Ecto neural progenitor cell (in vitro differentiated cells): ENCODE data around the gene GNB5.
"Not testable (repeated sequence)": the region's sequence is repeated elsewhere in the genome, so short reads cannot be mapped to it uniquely, and the experiment has no call there.

Source experiments
- DNase-seq: peaks from one replicate; pipeline ENCODE4 v3.0.0-alpha.2; 2018; ENCODE audit warnings: low spot score

GNB5 gene

DNA sequence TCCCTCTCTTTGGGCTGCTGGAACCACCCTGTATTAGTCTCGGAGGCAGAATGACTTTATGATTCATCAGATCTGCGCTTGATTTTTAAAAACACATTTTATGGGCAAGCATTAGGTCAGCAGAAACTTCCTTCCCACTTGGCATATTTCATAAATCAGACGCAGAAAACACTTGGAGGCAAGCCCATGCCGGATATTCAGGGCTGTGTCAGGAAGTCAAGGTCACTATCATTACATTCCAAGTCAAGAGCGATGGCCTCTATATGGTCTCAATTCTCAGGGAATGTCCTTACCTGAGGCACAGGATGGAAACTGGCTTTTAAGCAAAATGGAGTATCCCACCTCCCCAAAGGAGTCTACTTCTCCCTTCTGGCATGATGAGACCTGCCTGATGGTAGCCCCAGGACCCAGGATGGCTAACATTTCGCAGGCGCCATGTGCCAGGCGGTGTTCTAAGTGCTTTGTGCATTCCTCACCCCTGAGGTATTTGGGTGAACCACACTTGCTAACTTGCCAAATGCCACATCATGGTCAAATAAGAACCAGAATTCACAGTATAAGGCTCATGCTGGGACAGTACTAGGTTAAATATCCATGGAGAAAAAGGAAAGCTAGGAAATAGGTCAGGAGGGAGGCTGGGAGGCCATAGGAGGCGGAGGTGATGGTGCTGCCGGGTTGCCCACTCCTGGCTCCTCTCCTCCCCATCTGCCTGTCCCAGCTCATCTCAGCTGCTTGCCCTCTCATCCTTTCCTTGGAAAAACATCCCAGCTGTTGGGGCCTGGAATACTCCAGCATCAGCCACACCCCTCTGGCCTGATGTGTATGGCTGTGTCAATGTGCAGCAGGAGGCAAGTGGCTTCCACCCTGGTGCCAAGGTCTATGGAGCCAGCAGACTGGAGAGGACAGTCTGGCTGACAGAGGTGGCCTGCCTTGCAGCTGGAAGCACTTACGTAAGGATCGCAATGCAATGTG, 97.4 kb downstream of the GNB5 start:
- no peak for DNase-seq

DNA sequence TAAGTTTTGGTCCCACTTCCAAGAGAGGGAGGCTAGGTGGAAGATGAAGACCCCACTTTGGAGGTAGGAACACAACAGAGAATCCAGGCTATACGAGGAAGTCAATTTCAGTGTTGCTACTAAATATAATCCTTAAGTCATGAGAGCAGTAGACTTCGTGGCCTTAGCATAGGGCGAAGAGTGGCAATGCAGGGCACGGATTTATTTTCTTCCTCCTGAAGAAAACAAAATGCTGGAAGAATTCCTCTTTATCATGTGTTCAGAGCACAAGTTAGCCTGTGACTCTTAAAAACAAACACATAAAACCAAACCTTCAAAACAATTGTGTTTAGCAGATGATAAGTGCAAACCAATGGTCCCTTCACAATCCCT, 98.0 kb downstream of the GNB5 start:
- no peak for DNase-seq

DNA sequence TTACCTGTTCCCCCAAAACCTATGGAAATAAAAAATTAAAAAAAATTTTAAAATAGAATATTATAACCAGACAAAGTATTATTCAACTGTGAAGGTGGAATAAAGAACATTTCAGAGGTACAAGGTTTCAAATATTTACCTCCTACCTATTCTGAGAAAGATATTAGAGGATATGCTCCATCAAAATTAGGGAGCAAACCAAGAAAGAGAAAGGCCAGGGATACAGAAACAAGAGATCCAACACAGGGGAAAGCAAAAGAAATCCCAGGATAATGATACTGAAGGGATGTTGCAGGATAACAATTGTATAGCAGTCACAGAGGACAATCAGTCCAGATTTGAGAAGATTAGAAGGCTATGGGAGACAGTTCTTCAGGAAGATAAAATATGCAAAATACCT, 101.0 kb downstream of the GNB5 start:
- no peak for DNase-seq

DNA sequence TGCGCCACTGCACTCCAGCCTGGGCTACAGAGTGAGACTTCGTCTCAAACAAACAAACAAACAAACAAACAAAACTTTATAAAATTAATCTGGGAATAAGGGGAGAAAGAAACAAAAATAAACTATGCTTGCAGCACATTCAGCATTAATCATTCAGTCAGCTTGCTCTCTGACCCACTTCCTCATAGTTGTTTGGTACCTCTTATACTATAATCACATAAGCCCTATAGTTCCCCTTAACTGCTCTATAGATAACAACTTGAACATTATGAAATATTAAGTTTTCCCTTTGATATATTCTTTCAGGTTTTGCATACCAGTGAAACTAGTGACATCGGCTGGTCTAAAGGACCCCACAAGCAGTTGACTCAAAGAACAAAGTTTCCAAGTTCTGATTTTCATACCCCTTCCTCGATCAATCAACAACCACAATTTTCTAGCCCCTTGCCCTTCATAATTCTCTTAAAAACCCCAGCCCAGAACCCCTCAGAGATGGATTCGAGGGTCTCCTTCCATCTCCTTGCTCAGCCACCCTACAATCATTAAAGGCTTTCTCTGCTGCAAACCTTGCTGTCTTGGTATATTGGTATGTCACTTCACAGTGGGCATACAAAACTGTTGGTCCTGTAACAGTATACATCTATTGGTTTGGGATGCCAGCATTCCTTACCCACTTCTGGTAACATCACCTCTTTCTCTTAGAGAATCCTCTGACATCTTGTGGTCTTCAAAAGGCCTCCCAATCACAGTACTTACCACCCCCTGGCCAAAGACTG, 105.0 kb downstream of the GNB5 start:
- DNase-seq = no peak

DNA sequence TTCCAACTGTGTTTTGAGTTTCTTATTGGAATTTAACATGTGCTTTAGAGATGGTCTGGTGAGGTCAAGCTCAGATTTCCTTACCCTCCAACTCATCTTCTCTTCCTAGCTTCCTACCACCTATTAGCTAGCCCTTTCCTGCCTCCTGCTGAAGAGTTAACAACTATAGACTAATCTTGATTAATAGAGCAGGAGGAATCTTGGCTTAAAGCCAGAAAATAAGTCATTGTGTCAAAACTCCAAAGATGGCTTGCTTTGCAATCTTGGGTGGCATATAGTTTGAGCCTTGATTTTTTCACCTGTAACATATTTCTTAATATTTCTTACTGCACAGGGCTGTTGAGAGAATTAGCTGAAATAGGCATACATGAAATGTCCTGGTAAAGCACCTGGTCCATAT, 105.9 kb downstream of the GNB5 start:
- no peak for DNase-seq

DNA sequence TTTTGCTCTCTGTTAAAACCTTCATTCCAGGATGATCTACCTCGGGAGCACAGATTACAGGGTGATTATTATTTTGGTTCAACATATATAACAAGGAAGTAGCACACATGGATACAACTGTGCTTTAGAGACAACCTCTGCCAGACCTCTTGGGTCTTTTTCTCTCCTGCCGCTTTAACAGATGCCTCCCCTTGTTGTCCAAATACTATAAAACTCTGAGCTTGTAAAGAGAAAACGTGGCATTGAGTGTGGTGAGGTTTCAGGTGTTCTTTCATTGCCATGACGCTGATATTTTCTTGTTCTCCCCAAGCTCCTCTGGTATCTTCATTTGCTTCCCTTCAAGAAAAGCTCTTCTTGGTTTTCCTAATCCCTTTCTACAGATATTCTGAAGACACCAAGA, 107.6 kb downstream of the GNB5 start:
- no peak for DNase-seq

DNA sequence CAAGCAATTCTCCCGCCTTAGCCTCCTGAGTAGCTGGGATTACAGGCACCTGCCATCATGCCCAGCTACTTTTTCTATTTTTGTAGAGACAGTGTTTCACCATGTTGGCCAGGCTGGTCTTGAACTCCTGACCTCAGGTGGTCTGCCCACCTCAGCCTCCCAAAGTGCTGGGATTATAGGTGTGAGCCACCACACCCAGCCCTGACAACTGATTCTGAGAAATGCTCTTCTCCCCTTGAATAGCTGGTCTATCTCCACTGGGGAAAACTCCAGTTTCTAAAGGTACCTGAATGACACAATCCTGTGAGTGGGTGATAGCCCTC, 108.2 kb downstream of the GNB5 start:
- DNase-seq = not testable (repeated sequence)

DNA sequence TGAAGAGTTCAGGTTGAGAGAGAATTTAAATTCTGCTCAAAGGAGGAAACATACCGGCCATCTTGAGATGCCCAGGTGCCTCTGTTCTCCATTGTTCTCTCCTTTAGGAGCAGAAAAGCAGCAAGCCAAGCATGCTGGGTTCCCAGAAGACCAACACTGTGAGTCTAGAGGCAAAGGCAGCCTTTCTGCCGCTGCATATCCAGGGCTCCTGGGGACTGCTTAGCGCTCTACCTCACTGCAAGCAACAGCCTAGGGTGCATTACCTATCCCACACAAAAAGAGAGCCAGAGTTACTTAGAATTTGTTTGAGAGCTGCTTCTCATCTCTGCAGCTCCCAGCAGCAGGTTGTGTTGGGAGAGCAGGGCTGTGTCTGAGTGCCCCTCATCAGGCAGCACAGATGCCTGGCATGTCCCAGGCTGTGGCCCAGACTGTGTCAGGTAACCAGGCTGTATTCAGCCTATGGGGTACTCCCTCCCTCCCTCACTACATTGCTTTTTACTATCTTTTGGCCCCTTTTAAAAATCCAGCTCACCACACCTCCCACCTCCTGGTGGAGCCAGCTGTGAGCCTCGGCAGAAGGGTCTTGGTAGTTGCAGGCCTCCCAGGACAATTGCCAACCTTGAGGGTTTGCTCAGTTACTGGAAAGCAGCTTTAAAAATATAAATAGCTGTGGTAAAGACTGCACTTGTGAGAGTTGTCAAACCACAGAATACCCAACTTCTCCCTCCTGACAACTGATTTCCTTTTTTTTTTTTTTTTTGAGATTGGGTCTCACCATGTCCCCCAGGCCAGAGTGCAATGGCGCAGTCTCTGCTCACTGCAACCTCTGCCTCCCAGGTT, 108.8 kb downstream of the GNB5 start:
- DNase-seq = no peak

DNA sequence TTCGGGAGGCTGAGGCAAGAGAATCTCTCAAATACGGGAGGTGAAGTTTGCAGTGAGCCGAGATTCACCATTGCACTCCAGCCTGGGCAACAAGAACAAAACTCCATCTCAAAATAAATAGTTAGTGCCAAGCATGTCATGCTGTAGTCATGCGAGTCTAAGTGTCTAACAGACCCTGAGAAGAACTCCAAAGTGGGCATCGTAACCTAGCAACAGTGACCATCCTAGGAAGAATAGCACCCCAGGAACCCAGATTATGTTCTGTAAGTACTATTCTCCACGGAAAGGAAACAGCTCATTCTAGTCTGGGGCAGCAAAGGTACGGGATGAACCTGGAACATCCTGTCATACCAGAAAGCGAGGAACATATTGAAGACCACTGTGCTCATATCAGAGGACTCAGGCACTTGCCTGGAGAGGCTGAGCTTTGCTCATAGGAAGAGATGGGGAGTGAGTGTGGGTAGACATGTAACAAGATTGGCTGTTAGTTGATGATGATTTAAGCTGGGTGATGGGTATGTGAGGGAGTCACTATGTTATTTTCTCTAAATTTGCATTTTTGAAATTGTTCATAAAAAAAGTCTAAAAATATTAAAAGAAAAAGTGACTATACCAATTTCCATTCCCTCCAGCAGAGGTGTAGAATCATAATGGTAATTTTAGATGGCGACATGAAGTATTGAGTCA, 110.3 kb downstream of the GNB5 start:
- DNase-seq = no peak

DNA sequence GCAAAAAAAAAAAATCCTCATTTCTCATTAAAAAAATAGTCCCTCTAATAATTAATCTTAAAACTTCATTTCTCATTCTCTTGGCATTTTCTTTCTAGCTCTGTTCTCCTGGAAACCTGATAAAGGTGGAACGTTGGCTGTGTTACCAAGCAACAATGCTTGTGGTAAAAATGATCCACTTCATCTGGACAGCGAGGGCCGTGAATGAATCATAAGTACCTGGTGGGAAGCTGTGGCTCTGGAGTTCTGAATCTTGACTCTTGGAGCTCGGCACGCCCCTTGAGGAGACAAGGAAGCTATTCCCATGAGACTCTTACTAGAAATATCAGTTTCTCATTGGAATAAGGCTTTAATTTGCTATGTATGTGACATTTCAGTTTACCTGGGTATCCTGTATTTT, 111.2 kb downstream of the GNB5 start:
- no peak for DNase-seq

DNA sequence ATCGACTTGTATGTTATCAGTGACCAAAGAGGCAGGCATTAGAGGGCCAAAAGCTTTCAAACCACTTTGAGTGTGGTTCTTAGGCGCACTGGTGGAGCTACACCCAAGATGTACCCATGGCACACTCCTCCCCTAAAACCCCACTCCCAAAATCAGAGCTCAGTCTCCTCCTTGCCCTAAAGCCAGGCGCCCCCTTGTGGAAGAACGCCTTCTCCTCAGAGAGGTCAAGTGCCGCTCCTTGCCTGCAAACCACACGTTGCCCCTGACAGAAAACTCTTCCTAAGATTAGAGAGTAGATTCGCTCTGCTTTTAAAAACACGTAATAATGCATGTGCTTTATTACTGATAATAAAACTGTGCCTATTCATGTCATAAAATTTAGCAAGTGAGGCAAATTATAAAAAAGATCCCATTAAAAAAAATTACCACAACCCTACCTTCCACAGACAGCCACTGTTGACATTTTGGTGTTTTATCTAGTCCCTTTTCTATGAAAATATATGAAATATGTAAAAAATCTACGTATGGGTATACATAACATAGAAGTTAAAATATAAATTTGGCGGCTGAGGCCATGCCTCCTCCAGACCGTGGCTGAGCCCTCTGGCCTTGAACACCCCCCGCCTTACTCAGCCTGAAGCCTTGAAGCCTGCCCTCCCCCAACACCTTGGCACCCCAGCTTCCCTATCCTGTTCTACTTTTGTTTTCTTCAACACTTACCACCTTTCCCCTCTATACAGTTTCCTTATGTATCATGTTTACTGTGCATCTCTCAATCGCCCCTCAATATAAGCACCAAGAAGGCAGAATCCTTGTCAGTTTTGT, 112.1 kb downstream of the GNB5 start:
- DNase-seq = peak; percentile 85

DNA sequence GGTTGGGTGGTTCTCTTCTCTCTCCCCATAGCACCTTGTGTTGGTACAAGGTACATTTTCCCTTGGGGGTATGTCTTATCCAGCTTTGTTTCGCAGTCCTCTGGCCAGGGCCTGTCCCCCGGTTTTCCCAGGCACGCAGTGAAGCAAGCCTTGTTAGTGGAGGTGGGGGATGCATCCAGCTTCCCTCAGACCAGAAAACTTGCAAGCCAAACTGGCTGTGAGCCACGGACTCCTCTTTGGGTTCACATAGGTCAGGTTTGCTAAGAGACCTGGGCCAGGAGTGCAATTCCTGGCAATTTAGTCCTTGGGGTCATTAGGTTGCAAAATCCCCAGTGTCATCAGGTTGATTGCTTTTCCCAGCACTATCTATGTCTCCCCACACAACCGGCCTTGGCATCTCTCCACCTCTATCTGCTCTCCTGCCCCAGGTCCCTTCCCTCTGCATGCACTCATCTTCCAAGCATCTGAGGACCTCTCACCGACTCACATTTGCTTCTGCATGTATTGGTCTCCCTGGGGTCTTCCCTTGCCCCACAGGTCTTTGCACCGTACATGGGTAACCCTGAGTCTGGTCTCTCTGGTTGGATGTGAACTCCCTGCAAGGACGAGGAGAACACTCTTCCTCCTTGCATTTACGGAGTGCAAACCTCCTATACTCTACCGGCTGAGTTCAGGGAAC, 112.9 kb downstream of the GNB5 start:
- DNase-seq = no peak

DNA sequence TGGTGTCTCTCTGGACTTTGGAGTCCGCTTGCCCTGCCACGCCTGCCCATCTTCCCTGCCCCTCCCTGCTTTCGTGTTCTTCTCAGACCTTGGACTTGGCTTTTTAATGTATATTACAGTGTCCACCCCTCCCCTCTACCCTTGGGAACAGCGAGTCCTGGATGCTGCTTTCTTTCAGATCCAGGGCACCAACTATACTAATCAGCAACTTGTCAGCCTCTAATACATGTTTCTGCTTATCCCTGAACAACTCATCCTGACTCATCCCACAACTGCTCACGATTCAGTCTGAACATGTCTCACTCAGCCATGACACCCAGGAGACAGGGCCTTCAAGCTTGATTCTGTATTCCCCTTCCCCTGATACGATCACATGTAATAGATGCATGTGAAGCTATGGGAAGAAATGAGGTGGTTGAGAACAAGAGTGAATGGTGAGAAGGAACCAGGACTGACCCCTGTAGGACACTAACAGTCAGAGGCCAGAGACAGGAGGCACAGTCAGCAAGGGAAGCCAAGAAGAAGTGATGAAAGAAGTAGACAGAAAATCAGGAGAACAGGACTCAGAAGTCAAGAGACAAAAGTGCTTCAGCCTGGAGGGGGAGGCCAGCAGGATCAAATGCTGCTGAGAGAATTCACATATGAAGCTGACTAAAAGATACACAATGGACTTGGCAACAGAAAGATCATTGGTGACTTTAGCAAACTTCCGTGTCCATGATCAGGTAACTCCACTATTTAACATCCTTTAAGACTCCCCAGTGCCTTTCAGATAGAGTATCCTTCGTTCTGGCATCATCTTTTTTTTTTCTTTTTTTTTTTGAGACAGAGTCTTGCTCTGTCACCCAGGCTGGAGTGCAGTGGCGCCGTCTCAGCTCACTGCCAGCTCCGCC, 114.1 kb downstream of the GNB5 start:
- DNase-seq = no peak

DNA sequence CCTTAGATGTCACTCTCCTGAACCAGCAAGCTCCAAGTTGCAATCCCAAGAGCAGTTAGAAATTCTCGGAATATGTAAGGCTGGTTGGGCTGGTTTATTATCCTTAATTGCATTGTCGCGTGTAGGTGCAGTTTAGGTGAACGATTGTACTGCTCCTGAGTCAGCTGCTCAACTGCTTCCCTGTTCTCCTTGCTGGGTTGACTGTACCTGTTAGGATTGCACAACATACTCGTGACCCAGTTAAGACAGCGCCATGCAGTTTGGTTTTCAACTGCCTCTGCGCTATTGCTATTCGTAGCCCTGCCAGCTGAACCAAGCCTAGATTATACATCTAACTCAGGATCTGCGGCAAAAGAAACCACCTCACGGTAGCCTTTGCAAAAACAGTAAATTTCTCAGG, 119.6 kb downstream of the GNB5 start:
- no peak for DNase-seq

DNA sequence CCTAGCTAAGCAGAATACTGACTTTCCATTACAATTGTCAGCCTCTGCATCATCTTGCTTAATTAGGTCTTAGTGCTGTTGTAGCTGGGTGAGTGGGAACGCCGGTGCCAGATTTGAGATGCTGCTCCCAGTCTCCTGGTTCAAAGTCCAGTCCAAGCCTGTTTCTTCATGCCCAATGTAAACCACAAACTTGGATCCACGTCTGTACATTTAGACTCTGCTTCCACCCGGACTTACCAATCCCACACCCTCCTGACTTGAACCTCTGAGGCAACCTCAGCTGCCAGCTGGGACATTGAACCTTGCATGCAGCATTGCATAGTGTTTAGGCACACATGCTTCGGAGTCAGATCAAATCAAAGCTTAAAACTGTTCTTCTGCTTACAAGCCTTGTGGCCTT, 121.6 kb downstream of the GNB5 start:
- DNase-seq = no peak

DNA sequence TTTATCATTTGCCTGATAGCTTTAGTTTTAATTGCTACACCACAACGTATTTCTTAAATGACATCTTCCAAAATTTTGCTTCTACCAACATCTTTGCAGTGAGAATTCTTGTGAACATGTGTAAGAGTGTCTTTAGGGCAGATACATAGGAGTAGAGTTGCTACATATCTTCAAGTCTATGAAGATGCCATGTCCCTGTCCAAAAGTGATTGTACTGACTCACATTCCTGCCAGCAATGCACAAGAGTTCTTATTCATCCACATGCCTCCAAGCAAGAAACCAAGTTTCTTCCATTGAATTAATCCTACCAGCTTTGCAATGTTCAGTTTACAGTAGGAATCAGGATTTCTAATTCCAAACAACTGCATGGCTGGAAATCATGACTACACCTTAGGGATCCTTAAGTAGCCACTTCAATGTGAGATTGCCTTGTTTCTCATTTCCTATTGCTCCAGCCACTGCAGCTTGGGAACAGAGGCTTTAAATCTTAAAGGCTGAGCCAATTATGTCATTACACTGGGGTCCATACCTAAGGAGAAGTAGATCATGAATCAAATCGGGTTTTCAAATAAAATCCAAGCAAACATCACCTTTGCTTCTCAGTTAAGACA, 123.1 kb downstream of the GNB5 start:
- DNase-seq = no peak

DNA sequence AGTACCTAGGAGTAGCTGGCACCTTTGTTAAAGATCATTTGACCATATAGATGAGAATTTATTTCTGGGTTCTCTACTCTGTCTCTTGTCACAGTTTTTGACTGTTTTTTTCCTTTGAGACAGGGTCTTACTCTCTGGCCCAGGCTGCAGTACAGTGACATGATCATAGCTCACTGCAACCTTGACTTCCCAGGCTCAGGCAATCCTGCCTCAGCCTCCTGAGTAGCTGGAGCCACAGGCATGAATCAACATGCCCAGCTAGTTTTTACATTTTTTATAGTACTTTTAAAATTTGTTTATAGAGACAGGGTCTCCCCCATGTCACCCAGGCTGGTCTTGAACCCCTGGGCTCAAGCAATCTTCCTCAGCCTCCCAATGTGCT, 123.7 kb downstream of the GNB5 start:
- no peak for DNase-seq

DNA sequence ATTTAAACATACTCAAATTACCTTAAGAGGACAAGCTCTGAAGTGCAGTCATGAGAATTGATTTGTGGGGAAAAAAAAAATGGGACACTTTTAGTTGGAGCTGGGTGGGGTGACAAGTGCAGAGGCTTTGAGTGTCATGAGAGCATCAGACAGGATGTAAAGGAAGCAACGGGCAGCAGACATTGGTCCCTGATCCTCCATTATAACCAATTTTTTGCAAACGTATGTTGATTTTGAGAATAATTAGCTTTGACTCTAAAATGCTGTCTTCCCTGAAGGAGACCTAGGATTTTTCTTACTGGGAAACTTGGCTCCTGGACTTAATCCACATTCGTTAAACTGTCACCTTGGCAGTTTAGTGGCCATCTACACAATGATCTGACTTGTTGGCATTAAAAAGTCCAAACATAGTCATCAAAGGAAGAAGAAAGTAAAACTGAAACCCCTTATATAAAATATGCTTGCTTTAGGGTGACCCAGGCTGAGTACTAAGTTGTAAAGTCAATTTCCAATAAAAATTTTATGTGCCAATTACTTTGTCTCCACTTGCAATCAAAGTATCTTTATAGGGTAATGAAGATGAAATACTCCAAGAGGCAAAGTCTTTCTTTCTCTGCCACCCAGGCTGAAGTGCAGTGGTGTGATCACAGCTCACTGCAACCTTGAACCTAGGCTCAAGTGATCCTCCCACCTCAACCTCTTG, 124.2 kb downstream of the GNB5 start:
- no peak for DNase-seq
